ENCODE data around the gene DVL2.

DVL2 gene

DNA sequence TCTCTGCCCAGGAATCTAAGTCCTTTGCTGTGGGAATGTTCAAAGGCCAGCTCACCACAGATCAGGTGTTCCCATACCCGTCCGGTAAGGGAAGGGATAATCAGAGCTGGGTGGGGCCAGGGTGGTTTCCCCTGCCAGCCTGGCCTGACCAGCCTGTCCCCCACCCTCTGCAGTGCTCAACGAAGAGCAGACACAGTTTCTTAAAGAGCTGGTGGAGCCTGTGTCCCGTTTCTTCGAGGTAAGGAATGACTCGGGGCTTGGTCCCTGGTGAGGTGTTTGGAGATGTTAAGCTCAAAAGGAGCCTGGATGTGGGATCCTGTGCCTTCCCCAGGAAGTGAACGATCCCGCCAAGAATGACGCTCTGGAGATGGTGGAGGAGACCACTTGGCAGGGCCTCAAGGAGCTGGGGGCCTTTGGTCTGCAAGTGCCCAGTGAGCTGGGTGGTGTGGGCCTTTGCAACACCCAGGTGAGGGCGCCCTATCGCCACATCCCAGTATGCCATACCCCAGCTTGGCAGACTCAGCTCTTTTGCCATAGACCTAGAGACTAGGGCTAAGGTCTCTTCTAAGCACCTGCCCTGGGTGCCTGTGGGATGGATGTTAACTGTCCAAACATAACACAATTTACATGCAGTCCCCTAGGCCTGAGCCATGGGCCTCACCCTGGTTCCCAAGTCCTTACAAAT, 13.6 kb downstream of the DVL2 start:
- DNase-seq (ENCODE audit: insufficient read length, low spot score) (no peak), FAIRE-seq (no peak)

DNA sequence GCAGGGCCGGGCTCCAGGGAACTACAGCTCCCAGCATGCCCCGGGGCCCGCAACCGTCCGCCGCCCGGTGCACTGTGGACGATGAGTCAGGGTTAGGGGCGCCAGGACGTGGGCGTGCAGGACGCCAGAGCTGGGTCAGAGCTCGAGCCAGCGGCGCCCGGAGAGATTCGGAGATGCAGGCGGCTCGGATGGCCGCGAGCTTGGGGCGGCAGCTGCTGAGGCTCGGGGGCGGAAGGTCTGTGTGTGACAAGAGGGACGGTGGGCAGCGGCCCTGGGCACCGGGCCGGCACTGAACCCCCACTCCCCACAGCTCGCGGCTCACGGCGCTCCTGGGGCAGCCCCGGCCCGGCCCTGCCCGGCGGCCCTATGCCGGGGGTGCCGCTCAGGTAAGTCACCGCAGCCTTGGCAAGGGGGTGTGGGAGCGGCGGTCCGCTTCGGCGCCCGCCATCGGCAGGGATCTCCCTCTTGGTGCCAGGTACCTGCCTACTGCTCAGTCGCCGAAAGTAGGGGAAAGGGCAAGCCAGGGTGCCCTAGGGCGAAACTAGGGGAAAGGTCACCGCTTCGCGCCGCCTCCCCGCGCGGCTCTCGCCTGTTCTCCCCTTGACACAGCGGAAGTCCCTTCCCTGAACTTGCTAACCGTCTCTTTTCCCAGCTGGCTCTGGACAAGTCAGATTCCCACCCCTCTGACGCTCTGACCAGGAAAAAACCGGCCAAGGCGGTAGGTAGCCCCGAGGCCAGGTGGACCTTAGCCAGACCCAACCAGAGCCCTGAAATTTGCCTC, 14.3 kb downstream of the DVL2 start, which contains the start of the genes ACADVL and DLG4:
ACADVL (plus strand) TSS at position 127 of the 781 bp plus-strand sequence; CDS start at position 174, 47 bp downstream.
DLG4 (minus strand) TSS at position 25 of the 781 bp plus-strand sequence.
- DNase-seq (ENCODE audit: insufficient read length, low spot score) (peak; percentile 96), FAIRE-seq (peak; percentile 96)

DNA sequence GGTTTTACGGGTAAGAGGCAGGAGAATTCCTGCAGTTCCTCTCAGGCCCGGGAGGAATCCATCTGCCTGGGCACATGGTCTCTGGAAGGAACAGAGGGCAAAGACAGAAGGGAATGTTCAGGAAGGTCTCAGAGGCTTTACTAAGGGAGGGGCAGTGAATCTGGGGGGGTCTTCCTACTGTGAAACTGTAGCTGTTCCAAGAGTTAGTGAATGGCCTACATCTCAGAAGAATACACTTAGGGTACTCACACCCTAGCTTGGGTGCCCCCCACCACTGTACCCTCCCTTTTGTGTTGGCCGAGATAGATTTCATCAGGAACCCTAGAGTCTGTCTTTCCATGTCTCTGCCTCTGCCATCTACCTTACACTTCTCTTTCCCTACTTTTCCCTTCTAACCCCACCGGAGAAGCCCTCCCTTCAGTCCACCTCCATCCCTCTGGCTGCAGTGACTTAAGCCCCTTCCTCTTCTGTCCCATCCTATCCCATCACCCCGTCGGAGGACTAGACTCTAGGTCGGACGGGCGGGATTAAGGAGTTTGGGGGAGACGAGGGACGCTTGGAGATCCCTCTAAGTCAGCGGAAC, 15.0 kb downstream of the DVL2 start:
- DNase-seq (ENCODE audit: insufficient read length, low spot score): no peak
- no peak for FAIRE-seq

DNA sequence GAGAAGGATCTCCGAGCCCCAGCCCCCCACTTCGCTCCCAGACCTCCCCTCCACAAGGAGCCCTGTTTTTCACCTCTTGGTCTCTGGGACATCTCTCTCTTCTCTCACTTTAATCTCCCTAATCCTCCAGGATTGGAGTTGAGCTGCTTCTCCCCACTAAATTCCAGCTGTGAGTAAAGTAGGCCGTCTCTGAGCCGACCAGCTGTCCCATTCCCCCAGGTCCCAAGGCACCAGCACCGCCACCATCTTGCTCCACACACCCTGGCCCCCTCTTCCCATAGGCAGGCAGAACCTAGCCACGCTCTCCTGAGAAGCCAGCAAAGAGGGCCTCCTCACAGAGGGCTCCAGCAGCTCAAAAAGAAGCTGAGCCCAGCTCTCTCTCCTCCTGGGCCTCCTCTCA, 15.6 kb downstream of the DVL2 start:
- DNase-seq (ENCODE audit: insufficient read length, low spot score): no peak
- no peak for FAIRE-seq

- DNase-seq (ENCODE audit: insufficient read length, low spot score): no peak
- no peak for FAIRE-seq
Observed at GRCh38 chr17:7218166-7218565, 16.2 kb downstream of the DVL2 start.

DNA sequence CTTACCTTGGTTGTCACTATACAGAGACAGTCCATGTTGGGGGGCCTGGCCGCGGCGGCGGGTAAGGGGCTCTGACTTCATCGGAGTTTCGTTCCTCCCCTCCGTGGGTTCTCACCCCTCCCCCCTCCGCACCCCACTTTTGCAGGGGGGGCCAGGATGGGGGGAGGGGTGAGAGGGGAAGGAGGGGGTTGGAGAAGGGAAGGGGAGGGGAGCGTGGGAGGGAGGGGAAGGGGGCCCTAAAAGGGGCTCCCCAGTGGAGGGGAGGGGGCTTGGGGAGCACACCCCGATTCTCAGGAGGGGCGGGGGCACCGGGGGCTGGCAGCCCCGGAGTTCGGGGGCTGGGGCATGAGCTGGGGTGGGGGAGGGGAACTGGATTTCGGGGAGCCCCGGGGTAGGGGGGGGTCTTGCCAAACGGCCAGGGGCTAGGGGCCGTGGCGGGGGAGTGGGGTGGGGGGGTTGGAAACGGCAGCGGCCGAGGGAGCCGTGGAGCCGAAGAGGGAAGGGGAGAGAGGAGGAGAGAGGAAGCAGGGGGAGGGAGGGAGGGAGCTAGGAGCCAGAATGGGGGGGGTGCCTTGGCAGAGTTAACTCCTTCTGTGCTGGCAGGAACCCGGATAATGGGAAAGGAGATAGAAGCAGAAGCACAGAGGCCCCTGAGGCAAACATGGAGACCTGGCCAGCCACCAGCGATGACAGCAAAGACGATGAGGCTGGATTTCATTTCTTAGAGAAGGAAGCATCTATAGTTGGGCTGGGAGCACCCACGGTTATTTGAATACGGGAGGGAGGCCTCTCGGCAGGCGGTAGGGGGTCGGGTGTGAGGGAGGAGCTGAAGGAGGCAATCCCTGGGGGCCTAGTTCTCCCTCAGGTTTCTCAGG, 17.0 kb downstream of the DVL2 start:
- no peak for DNase-seq (ENCODE audit: insufficient read length, low spot score)
- FAIRE-seq: no peak

DNA sequence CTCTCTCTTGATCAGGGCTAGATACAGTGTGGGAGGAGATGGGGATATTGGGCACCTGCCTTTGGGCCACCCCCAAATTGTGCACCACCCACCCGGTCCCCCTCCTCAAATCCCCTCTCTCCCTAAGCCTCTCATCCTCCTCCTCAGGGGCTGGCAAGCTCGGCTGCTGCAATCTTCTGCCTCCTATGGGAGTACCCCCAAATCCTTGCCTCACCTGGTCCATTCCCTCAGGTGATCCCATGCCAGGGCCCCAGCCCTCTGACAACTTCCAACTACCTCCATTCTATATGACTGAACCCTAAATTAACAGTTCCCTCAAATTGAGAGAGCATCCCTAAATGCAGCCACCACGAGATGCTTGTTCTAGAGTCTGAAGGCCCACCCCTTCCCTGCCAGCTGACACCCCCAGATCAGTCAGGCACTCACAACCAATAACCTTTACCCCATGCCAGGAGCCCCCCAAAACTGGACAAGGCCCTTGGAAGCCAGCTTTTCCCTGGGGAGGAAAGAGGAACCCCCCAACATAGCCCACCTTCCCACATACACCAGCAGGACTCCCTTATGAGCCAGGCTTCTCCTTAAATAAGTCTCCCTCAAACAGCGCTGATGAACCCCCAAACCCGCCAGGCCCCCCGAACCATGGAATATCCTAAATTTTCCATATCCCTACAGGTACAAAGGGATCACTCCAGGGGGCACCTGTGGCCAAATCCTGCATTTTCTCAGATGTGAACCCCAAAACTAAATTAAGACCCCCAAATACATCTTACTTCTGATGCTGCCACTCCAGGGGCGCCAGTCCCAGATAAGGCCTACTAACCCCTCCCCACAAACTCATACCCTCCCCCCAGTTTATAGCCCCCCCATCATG, 17.8 kb downstream of the DVL2 start:
- DNase-seq (ENCODE audit: insufficient read length, low spot score) (no peak), FAIRE-seq (no peak)

DNA sequence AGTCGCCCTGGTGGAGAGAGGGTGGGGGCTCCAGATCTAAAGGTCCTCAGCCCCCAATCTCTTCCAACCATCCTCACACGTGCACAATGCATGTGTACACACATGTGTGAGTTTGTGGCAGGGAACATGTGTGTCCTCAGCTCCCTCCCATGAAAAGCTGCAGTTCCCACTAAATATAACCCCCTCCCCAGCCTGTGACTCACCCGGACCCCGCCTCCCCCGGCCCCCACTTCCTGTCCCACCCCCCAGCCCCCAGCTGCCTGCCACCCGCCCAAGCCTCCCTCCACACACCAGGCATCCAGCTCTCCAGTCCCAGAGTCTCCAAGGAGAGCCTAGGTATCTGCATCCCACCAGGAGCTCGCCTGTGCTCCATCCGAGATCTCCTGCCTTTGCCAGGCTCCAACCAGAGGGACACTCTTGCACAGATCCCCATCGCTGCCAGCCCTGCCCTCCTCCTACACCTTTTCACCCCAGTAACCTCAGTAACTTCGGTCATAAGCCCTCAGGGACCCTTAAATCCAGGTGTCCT, 18.6 kb downstream of the DVL2 start:
- FAIRE-seq: no peak
- no peak for DNase-seq (ENCODE audit: insufficient read length, low spot score)

DNA sequence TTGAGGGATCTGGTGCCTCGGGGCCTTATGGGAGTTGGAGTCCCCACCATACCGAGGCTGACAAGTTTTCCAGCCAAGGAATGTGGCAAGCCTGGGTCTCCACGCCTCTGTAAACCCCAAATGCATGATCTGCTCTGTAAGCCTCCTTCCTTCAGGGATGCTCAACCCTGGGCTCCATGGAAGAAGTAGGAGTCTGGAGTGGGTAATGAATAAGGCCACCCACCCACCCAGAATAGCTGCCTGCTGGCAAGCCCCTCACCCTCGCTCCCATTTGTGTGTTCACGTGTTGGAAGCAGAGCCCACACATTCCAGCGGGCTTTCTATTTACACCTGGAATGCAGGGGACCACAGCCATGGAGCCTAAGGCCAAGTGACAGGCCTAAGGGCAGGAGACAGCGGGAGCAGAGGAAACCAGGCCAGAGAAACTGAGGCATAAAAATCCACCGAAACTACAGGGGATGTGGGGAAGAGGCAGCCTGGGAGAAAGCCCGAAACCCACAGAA, 19.1 kb downstream of the DVL2 start:
- FAIRE-seq: no peak
- DNase-seq (ENCODE audit: insufficient read length, low spot score): no peak

GRCh38 chr17:7214300-7215135, 19.8 kb downstream of the DVL2 start:
- FAIRE-seq (peak; percentile 99), DNase-seq (ENCODE audit: insufficient read length, low spot score) (peak; percentile 96)

DNA sequence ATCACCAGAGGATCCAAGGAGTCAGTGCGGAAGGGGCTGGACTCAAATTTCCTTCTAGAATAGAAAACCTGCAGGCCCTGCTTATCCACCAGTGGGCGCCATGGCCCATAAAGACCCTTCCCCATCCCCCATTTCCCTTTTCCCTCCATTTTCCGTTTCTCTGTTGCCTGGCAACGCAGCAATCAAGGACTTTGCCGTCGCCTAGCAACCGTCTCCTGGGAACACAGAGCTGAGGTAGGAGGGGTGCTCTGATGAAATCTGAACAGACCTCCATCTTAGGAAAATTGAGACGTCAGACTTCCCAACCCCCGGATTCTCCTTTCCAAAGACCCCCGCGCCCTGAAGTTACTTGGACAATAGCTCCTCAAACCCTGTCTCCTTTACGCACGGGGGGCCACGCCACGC, 20.4 kb downstream of the DVL2 start:
- no peak for FAIRE-seq

DNA sequence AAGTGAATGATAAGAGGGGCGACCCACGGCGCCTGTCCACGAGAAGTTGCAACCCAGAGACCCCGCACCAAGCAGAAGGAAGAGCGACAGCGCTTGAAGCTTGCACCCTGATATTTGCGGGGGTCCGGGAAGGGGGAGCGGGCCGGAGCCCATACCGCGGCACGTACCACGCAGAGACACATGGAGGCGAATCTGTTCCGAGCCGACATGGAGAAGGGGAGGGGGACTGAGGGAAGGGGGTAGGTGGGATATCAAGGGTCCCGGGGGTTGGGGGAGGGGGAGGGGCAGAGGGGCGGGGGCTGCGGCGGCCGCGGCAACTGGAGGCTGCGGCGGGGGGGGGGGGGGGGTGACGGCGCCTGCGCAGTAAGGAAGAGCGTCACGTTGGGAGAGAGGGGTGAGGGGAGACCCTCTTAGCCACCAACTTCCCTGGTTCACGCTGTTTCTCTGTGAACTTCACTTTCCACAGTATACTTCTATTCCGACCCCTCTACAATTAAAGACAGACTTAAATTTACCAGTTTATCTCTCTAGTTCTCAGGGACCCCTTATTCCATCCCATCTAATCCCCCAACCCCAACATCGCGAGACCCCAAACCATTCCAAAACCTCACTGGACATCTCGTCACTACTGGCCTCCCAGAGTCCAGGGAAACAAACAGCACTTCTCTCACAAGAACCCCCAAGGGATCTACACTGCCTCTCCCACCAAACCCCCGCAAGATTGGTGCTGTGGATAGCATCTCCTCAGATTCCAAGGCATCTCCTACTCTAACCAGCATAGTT, 22.6 kb downstream of the DVL2 start:
- DNase-seq (ENCODE audit: insufficient read length, low spot score) (no peak), FAIRE-seq (no peak)

More for the DNA sequence above, 20.4 kb downstream of the DVL2 start:
- DNase-seq (ENCODE audit: insufficient read length, low spot score): no peak

GRCh38 chr17:7208754-7209460, 25.4 kb downstream of the DVL2 start:
- DNase-seq (ENCODE audit: insufficient read length, low spot score) (no peak), FAIRE-seq (no peak)

GRCh38 chr17:7208027-7208571, 26.2 kb downstream of the DVL2 start:
- no peak for FAIRE-seq
- no peak for DNase-seq (ENCODE audit: insufficient read length, low spot score)

GRCh38 chr17:7207120-7208001, 27.0 kb downstream of the DVL2 start:
- FAIRE-seq: peak; percentile 63
- no peak for DNase-seq (ENCODE audit: insufficient read length, low spot score)

DNA sequence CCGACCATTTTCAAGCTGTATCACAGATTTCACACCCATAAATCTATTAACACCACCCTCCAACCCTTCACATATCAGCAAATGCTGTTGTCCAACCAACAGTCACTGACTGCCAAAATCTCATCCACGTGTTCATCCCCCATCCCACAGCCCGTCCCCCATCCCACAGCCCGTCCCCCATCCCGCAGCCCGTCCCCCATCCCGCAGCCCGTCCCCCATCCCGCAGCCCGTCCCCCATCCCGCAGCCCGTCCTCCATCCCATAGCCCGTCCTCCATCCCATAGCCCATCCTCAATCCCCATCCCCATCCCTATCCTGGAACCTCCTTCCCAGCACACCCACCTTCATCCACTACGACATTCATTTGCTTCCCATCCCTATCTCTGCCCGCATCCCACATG, 28.8 kb downstream of the DVL2 start:
- FAIRE-seq: no peak
- DNase-seq (ENCODE audit: insufficient read length, low spot score): no peak
